GM23248 (cell line): ENCODE results near the gene AGAP1. TPM values are rescaled to one million over a fixed set of nuclear protein-coding genes. Genes with fewer than 3 reads are reported as not detected.
A peak's percentile ranks its signal among the peaks of the same experiment; 100 is the strongest.

Experiments
- DNase-seq: peaks from one replicate; pipeline ENCODE4 v3.0.0-alpha.2; 2015
- H2AFZ ChIP-seq: fragments of 200-600 bp; sonication (generic); 2 replicates; pipeline ENCODE4 v1.6.1; 2016; ENCODE audit warnings: antibody characterized with exemption
- H3F3A ChIP-seq: fragments of 200-600 bp; sonication (generic); 2 replicates; pipeline ENCODE4 v1.6.1; 2016; ENCODE audit warnings: mild to moderate bottlenecking, antibody characterized with exemption, mixed run types; ENCODE audit not compliant: insufficient read depth
- H3K27ac ChIP-seq: fragments of 200-600 bp; sonication (generic); 2 replicates; pipeline ENCODE4 v1.5.1; 2016; ENCODE audit warnings: mild to moderate bottlenecking
- H3K27me3 ChIP-seq: fragments of 200-600 bp; sonication (generic); replicated peaks from 2 replicates; pipeline ENCODE4 v1.6.1; 2016; ENCODE audit warnings: mild to moderate bottlenecking; ENCODE audit not compliant: insufficient read depth
- H3K36me3 ChIP-seq: fragments of 200-600 bp; sonication (generic); 2 replicates; pipeline ENCODE4 v1.6.1; 2016; ENCODE audit warnings: low read depth, mild to moderate bottlenecking
- H3K4me1 ChIP-seq: fragments of 200-600 bp; sonication (generic); 2 replicates; pipeline ENCODE4 v1.6.1; 2016; ENCODE audit warnings: mild to moderate bottlenecking; ENCODE audit not compliant: insufficient read depth
- H3K4me2 ChIP-seq: fragments of 200-600 bp; sonication (generic); one replicate; pipeline ENCODE4 v1.6.1; 2016; ENCODE audit warnings: mild to moderate bottlenecking; ENCODE audit not compliant: unreplicated experiment
- H3K4me3 ChIP-seq: fragments of 200-600 bp; sonication (generic); 2 replicates; pipeline ENCODE4 v1.5.1; 2016; ENCODE audit warnings: mild to moderate bottlenecking
- H3K79me2 ChIP-seq: fragments of 200-600 bp; sonication (generic); 2 replicates; pipeline ENCODE4 v1.6.1; 2016; ENCODE audit warnings: mild to moderate bottlenecking; ENCODE audit not compliant: insufficient read depth
- H3K9ac ChIP-seq: fragments of 200-600 bp; sonication (generic); 2 replicates; pipeline ENCODE4 v1.6.1; 2016; ENCODE audit warnings: mild to moderate bottlenecking
- H3K9me2 ChIP-seq: fragments of 200-600 bp; sonication (generic); 2 replicates; pipeline ENCODE4 v1.6.1; 2016; ENCODE audit warnings: mixed run types, mild to moderate bottlenecking, moderate library complexity; ENCODE audit not compliant: insufficient read depth
- H3K9me3 ChIP-seq: fragments of 200-600 bp; sonication (generic); one replicate; pipeline ENCODE4 v1.6.1; 2017; ENCODE audit warnings: low read depth
- H4K20me1 ChIP-seq: fragments of 200-600 bp; sonication (generic); 2 replicates; pipeline ENCODE4 v1.6.0; 2016; ENCODE audit not compliant: insufficient read depth
- EZH2 ChIP-seq: fragments of 200-600 bp; sonication (generic); IDR thresholded peaks from 2 replicates; pipeline ENCODE4 v1.6.1; 2018; ENCODE audit warnings: antibody characterized with exemption, mild to moderate bottlenecking; ENCODE audit not compliant: insufficient read depth, poor library complexity, severe bottlenecking
- EZH2phosphoT487 ChIP-seq: fragments of 200-600 bp; sonication (generic); IDR thresholded peaks from 2 replicates; pipeline ENCODE4 v1.6.1; 2018; ENCODE audit warnings: antibody characterized with exemption, moderate library complexity, mild to moderate bottlenecking, low read depth; ENCODE audit not compliant: insufficient read depth
- WGBS, 2 experiments: methylation state at CpG; one replicate each; pipeline ENCODE4 v1.1.6; 2015 to 2017; ENCODE audit warnings: low lambda C conversion rate in 2 of 2, low coverage in 1 of 2; ENCODE audit errors: missing lambda C conversion rate in 2 of 2; 5-methylcytosine and 5-hydroxymethylcytosine counted together
- in situ Hi-C: fragments of 300-500 bp; cut with MboI; formaldehyde crosslinking; loops from 2 replicates; pipeline ENCODE4 v1.15.0; 2020
- polyA plus RNA-seq: library from polyadenylated mRNA; unstranded; fragments of >200 nt; fragmentation: Nextera tagmentation; extraction: Ambion mirVana; gene quantifications from 2 replicates; pipeline ENCODE4 v1.2.1, GENCODE V29; 2016
- total RNA-seq: library from RNA; depleted of rRNA; stranded (reverse); fragments of >200 nt; shearing (Covaris generic); gene quantifications from 2 replicates; pipeline ENCODE4 v1.2.3, GENCODE V29; 2014

The AGAP1 gene
- total and polyA plus RNA-seq, 2 experiments from 2014 or later, result 2.2 to 9.9 TPM

- Histone ChIP-seq H3K27ac (no peak overlapping the region), H3K4me2 (no peak overlapping the region), H3K9me2 (no peaks in the 10 kb centered on the region), H2AFZ (no peak overlapping the region), H4K20me1 (no peaks in the 10 kb centered on the region), H3K36me3 (no peaks in the 10 kb centered on the region), H3K9ac (no peak overlapping the region), H3K27me3 (no peaks in the 10 kb centered on the region), H3F3A (no peaks in the 10 kb centered on the region), H3K79me2 (peaks cover 3% of the 10 kb centered on the region; the same call in 1 of the 2 replicates), H3K9me3 (no peaks in the 10 kb centered on the region), H3K4me1 (peaks cover 4% of the 10 kb centered on the region; the same call in 1 of the 2 replicates), H3K4me3 (no peak overlapping the region)
- no peak for TF ChIP-seq EZH2phosphoT487
- no peak for TF ChIP-seq EZH2
- no peak for DNase-seq
- WGBS, 2 experiments, result 75 to 78% methylated on average over 2 of the region's 2 CpGs
- in situ Hi-C loops, result no loop called here
These were observed 3.9 kb upstream of the AGAP1 start for GRCh38 chr2:235489897-235490296.

GRCh38 chr2:235492850-235493344, 946 bp upstream of the AGAP1 start:
- H3K9ac ChIP-seq, result peak overlapping the region; percentile 77
- peaks cover 5% of the 10 kb centered on the region; the same call in 1 of the 2 replicates for H3F3A ChIP-seq
- WGBS, 2 experiments, result 30 to 35% methylated on average over 23 to 27 of the region's 27 CpGs
- H2AFZ ChIP-seq, result peak overlapping the region; percentile 95
- DNase-seq, result peak; percentile 26
- H3K4me3 ChIP-seq, result peak overlapping the region; percentile 78
- in situ Hi-C loops, result no loop called here
- peak overlapping the region; percentile 83 for H3K4me2 ChIP-seq
- no peaks in the 10 kb centered on the region for H3K36me3 ChIP-seq
- H4K20me1 ChIP-seq, result no peaks in the 10 kb centered on the region
- no peaks in the 10 kb centered on the region for H3K9me3 ChIP-seq
- no peaks in the 10 kb centered on the region for H3K27me3 ChIP-seq
- H3K4me1 ChIP-seq, result peaks cover 18% of the 10 kb centered on the region
- no peak for TF ChIP-seq EZH2
- TF ChIP-seq EZH2phosphoT487, result no peak
- H3K9me2 ChIP-seq, result no peaks in the 10 kb centered on the region
- H3K27ac ChIP-seq, result no peak overlapping the region
- H3K79me2 ChIP-seq, result peaks cover 33% of the 10 kb centered on the region

DNA sequence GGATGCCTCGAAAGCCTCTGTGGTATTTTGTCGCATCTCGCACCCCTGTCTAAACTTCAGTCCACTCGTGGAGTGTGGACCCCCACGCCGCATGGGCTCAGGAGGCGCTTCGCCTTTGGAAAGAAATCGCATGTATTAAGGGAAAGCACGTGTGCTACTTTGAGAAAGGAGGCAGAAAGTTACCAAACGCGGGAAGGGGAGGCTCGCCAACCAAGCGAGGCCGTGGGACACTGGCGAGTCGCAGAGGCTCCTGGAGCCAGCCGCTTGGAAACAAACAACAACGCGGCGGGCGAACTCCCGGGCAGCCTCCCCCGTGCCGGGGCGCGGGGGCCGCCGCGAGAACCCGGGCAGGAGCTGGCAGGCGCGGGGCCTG, 455 bp upstream of the AGAP1 start:
- Histone ChIP-seq H3K4me3 (peak overlapping the region; percentile 78), H2AFZ (peak overlapping the region; percentile 95), H3K4me1 (peaks cover 18% of the 10 kb centered on the region), H3K9me2 (no peaks in the 10 kb centered on the region), H3K27me3 (no peaks in the 10 kb centered on the region), H3F3A (peaks cover 5% of the 10 kb centered on the region; the same call in 1 of the 2 replicates), H3K27ac (0 out of 2 replicates have a peak overlapping the region, but pooled peaks have one; percentile 0), H3K9me3 (no peaks in the 10 kb centered on the region), H3K36me3 (no peaks in the 10 kb centered on the region), H4K20me1 (no peaks in the 10 kb centered on the region), H3K9ac (peak overlapping the region; percentile 77), H3K79me2 (peaks cover 38% of the 10 kb centered on the region), H3K4me2 (peak overlapping the region; percentile 83)
- DNase-seq, result peak; percentile 78
- in situ Hi-C loops, result no loop called here
- TF ChIP-seq EZH2phosphoT487, result no peak
- WGBS, 2 experiments, result 1 to 3% methylated on average over 24 to 33 of the region's 33 CpGs

DNA sequence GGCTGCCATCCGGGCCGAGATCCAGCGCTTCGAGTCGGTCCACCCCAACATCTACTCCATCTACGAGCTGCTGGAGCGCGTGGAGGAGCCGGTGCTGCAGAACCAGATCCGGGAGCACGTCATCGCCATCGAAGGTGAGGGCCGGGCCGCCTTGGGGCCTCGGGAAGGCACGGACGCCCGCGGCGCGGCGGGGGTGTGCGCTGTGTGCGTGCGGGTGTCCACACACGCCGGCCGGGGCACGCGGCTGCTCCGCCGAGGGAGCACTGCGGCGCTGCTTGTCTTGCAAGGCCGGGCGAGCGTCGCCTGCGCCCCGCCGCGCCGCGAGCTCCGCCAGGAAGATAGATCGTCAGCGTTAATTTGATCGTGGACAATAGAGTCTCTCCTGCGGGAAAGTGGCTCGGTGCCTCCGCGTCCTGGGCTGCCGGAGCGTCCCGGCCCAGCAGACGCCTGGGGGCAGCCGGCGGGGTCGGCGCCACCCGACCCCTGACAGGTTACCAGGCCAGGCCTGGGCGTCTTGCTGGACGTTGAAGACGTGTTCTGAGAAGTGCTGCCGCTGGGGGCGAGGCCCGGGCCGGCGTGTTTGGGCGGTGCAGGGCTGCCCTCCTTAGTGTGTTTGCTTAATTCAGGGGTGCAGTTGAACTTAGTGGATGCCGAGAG, 1.0 kb downstream of the AGAP1 start:
- Histone ChIP-seq H3F3A (peaks cover 5% of the 10 kb centered on the region; the same call in 1 of the 2 replicates), H3K79me2 (peaks cover 53% of the 10 kb centered on the region), H3K4me1 (peaks cover 18% of the 10 kb centered on the region), H3K9ac (peak overlapping the region; percentile 72), H3K4me2 (peak overlapping the region; percentile 84), H3K27me3 (no peaks in the 10 kb centered on the region), H3K4me3 (peak overlapping the region; percentile 80), H3K36me3 (no peaks in the 10 kb centered on the region), H4K20me1 (no peaks in the 10 kb centered on the region), H3K27ac (0 out of 2 replicates have a peak overlapping the region, but pooled peaks have one; percentile 8), H3K9me2 (no peaks in the 10 kb centered on the region), H2AFZ (peak overlapping the region; percentile 81), H3K9me3 (no peaks in the 10 kb centered on the region)
- TF ChIP-seq EZH2phosphoT487, result no peak
- TF ChIP-seq EZH2, result no peak
- in situ Hi-C loops, result no loop called here
- 0 to 1% methylated on average over 53 to 59 of the region's 72 CpGs for WGBS, 2 experiments
- peak; percentile 79 for DNase-seq
